IMR-90 (cell line): Measurements from ENCODE around the gene PAM.

Experiments used
- CHD1 ChIP-seq: IDR thresholded peaks from 2 replicates; pipeline ENCODE4 v1.6.1; 2012; ENCODE audit warnings: low read depth, low read length, improper control_type of control experiment
- CTCF ChIP-seq: conservative IDR thresholded peaks from 2 replicates; pipeline ENCODE4 v1.5.1; 2012; ENCODE audit warnings: mild to moderate bottlenecking, low read depth, low read length, improper control_type of control experiment
- NFE2L2 ChIP-seq: fragments of 150-350 bp; IDR thresholded peaks from 2 replicates; pipeline ENCODE4 v1.6.1; 2016; ENCODE audit warnings: low read depth, mild to moderate bottlenecking, low read length
- POLR2A ChIP-seq: IDR thresholded peaks from 2 replicates; pipeline ENCODE4 v1.6.1; 2012; ENCODE audit warnings: mild to moderate bottlenecking, low read depth, low read length
- RAD21 ChIP-seq: IDR thresholded peaks from 2 replicates; pipeline ENCODE4 v1.6.1; 2012; ENCODE audit warnings: low read length, improper control_type of control experiment
- RFX5 ChIP-seq: IDR thresholded peaks from 2 replicates; pipeline ENCODE4 v1.8.0; 2012; ENCODE audit warnings: low read depth, mild to moderate bottlenecking, low read length, moderate library complexity
- SMC3 ChIP-seq: fragments of 150-350 bp; IDR thresholded peaks from 2 replicates; pipeline ENCODE4 v1.6.1; 2016; ENCODE audit warnings: low read depth, mild to moderate bottlenecking, antibody characterized with exemption, low read length, moderate library complexity
- USF2 ChIP-seq: fragments of 150-350 bp; IDR thresholded peaks from 2 replicates; pipeline ENCODE4 v1.6.1; 2017; ENCODE audit warnings: mild to moderate bottlenecking, antibody characterized with exemption, low read length, low read depth

GRCh38 chr5:102857076-102857818, 102.1 kb downstream of the PAM start:
- no peak for TF ChIP-seq CTCF
- TF ChIP-seq CHD1: no peak
- TF ChIP-seq POLR2A: no peak
- no peak for TF ChIP-seq RFX5
- TF ChIP-seq SMC3: no peak
- no peak for TF ChIP-seq USF2
- TF ChIP-seq RAD21: no peak
- TF ChIP-seq NFE2L2: no peak
